HepG2 (cell line): ENCODE measurements around the gene C14orf93. TPM values are rescaled to one million over a fixed set of nuclear protein-coding genes. Genes with fewer than 3 reads are reported as not detected.

ENCODE experiments used
- KLF6 ChIP-seq: IDR thresholded peaks from 2 replicates; pipeline ENCODE4 v1.8.0; 2016; ENCODE audit warnings: missing biosample characterization, missing genetic modification reagents
- MED1 ChIP-seq: sonication (generic); formaldehyde crosslinking; IDR thresholded peaks from 2 replicates; pipeline ENCODE4 v1.4.0; 2020; ENCODE audit warnings: missing genetic modification reagents
- MYC ChIP-seq: sonication (generic); formaldehyde crosslinking; IDR thresholded peaks from 2 replicates; pipeline ENCODE4 v1.9.0; 2021; ENCODE audit warnings: missing genetic modification reagents, borderline replicate concordance
- PRDM10 ChIP-seq: sonication (generic); formaldehyde crosslinking; IDR thresholded peaks from 2 replicates; pipeline ENCODE4 v1.4.0; 2020; ENCODE audit warnings: low read depth, missing genetic modification reagents
- PRDM4 ChIP-seq: sonication (generic); formaldehyde crosslinking; IDR thresholded peaks from 2 replicates; pipeline ENCODE4 v1.9.0; 2021; ENCODE audit warnings: missing genetic modification reagents, borderline replicate concordance
- SAP130 ChIP-seq: IDR thresholded peaks from 2 replicates; pipeline ENCODE4 v1.6.1; 2016; ENCODE audit warnings: low read depth
- TSC22D2 ChIP-seq: sonication (generic); formaldehyde crosslinking; IDR thresholded peaks from 2 replicates; pipeline ENCODE4 v1.5.1; 2020; ENCODE audit warnings: missing genetic modification reagents, mild to moderate bottlenecking, borderline replicate concordance
- U2AF1 ChIP-seq: fragments of 200-400 bp; formaldehyde crosslinking; optimal IDR thresholded peaks from 2 replicates; pipeline ENCODE3; 2017; ENCODE audit warnings: mild to moderate bottlenecking, low read depth, low read length
- ZBED4 ChIP-seq: sonication (generic); formaldehyde crosslinking; IDR thresholded peaks from 2 replicates; pipeline ENCODE4 v1.4.0; 2020; ENCODE audit warnings: missing genetic modification reagents, borderline replicate concordance
- ZNF101 ChIP-seq: sonication (generic); formaldehyde crosslinking; IDR thresholded peaks from 2 replicates; pipeline ENCODE4 v1.4.0; 2020; ENCODE audit warnings: mild to moderate bottlenecking, low read depth, missing genetic modification reagents, borderline replicate concordance
- ZNF232 ChIP-seq: sonication (generic); formaldehyde crosslinking; IDR thresholded peaks from 2 replicates; pipeline ENCODE4 v1.4.0; 2020; ENCODE audit warnings: missing genetic modification reagents, borderline replicate concordance
- ZNF687 ChIP-seq: sonication (generic); formaldehyde crosslinking; IDR thresholded peaks from 2 replicates; pipeline ENCODE4 v1.5.1; 2020; ENCODE audit warnings: mild to moderate bottlenecking, missing genetic modification reagents, moderate library complexity
- polyA plus RNA-seq, 8 experiments: library from polyadenylated mRNA; depleted of rRNA in 3 of 8; stranded (reverse) in 7 of 8; unstranded in 1 of 8; fragments of >200 nt; fragmentation: Illumina TruSeq in 4 of 8; extraction: Trizol in 4 of 8; gene quantifications; 2 replicates each; pipeline versions ENCODE4 v1.2.1 to v1.2.3, GENCODE V29; 2011 to 2016; ENCODE audit warnings: low read depth in 4 of 8, missing spikeins in 1 of 8, mixed read lengths in 1 of 8; ENCODE audit not compliant: insufficient read depth in 1 of 8
- total RNA-seq, 5 experiments: library from RNA; depleted of rRNA; stranded (reverse); fragments of >200 nt; fragmentation: Illumina TruSeq; extraction: Trizol; gene quantifications; 2 replicates each; pipeline ENCODE4 v1.2.3, GENCODE V29; 2016; ENCODE audit warnings: low read depth in 1 of 5

The C14orf93 gene
- total and polyA plus RNA-seq, 2 of the 13 experiments (the other 11 are each of a cell fraction or from before 2014, with no cell fraction given): 11.4 to 22.5 TPM

GRCh38 chr14:23057757-23058653 lies 48.1 kb upstream of the C14orf93 start (continued):
- TF ChIP-seq ZNF687 (CRISPR knock-in tag) (peak; percentile 89), PRDM10 (peak; percentile 23; the same call in 1 of the 2 replicates), MED1 (peak; percentile 79), ZNF232 (peak; percentile 85; the same call in 1 of the 2 replicates), TSC22D2 (peak; percentile 93; the same call in 1 of the 2 replicates), ZNF101 (CRISPR knock-in tag) (no peak), PRDM4 (CRISPR knock-in tag) (peak; percentile 40; the same call in 1 of the 2 replicates), KLF6 (no peak; the same call in 1 of the 2 replicates), U2AF1 (no peak), SAP130 (peak; percentile 77), MYC (CRISPR knock-in tag) (peak; percentile 88), ZBED4 (CRISPR knock-in tag) (peak; percentile 91)
- TF ChIP-seq, all 625 proteins: peak for 387
